ENCODE measurements around the gene KDM5C.
A peak's percentile ranks its signal among the peaks of the same experiment; 100 is the strongest.

- peak; percentile 67 for TF ChIP-seq E2F8 (IDR thresholded peaks at IDR 0.05; ENCODE audit: low read depth, partially characterized antibody)
- TF ChIP-seq REST (IDR thresholded peaks at IDR 0.05; ENCODE audit: borderline replicate concordance) = no peak
- peak; percentile 25; the same call in 1 of the 2 replicates for TF ChIP-seq REST (CRISPR knock-in tag; IDR thresholded peaks at IDR 0.05; ENCODE audit: low read depth)
- no peak for TF ChIP-seq GTF2F1 (IDR thresholded peaks at IDR 0.05; ENCODE audit: low read depth, low read length)
- no peak for TF ChIP-seq ILF3 (IDR thresholded peaks at IDR 0.05; ENCODE audit: borderline replicate concordance)
These were observed at the start of gene KDM5C for GRCh38 chrX:53224860-53225797.
